Loucy (cell line): ENCODE measurements around the gene AIDA.

Experiments
- H2AFZ ChIP-seq: fragments of 200-600 bp; sonication (generic); 2 replicates; pipeline ENCODE4 v1.6.0; 2016; ENCODE audit warnings: antibody characterized with exemption, mild to moderate bottlenecking, low read length, moderate library complexity
- H3F3A ChIP-seq: fragments of 200-600 bp; 2 replicates; pipeline ENCODE4 v1.6.0; 2016; ENCODE audit warnings: antibody characterized with exemption, low read depth, mild to moderate bottlenecking
- H3K27me3 ChIP-seq: fragments of 200-600 bp; sonication (generic); 2 replicates; pipeline ENCODE4 v1.6.1; 2014; ENCODE audit warnings: low read length, mild to moderate bottlenecking; ENCODE audit not compliant: insufficient read depth, poor library complexity, severe bottlenecking
- H3K36me3 ChIP-seq: fragments of 200-600 bp; sonication (generic); 2 replicates; pipeline ENCODE4 v1.6.1; 2016; ENCODE audit warnings: low read length; ENCODE audit not compliant: insufficient read depth
- H3K4me1 ChIP-seq: fragments of 200-600 bp; sonication (generic); 2 replicates; pipeline ENCODE4 v1.5.1; 2014; ENCODE audit warnings: low read length, mild to moderate bottlenecking; ENCODE audit not compliant: insufficient read depth, poor library complexity, severe bottlenecking
- H3K4me2 ChIP-seq: fragments of 200-600 bp; sonication (generic); 2 replicates; pipeline ENCODE4 v1.6.0; 2014; ENCODE audit warnings: antibody characterized with exemption, low read length, low read depth, mild to moderate bottlenecking; ENCODE audit not compliant: poor library complexity, severe bottlenecking
- H3K4me3 ChIP-seq: fragments of 200-600 bp; sonication (generic); 2 replicates; pipeline ENCODE4 v1.5.1; 2014; ENCODE audit warnings: low read length, mild to moderate bottlenecking, mixed read lengths; ENCODE audit not compliant: poor library complexity, severe bottlenecking
- H3K79me2 ChIP-seq: fragments of 200-600 bp; sonication (generic); 2 replicates; pipeline ENCODE4 v1.6.1; 2014; ENCODE audit warnings: low read length; ENCODE audit not compliant: insufficient read depth
- H3K9ac ChIP-seq: fragments of 200-600 bp; sonication (generic); 2 replicates; pipeline ENCODE4 v1.6.0; 2014; ENCODE audit warnings: mild to moderate bottlenecking, low read depth, low read length, moderate library complexity; ENCODE audit not compliant: poor library complexity, severe bottlenecking
- H3K9me2 ChIP-seq: fragments of 200-600 bp; sonication (generic); replicated peaks from 2 replicates; pipeline ENCODE4 v1.6.1; 2016; ENCODE audit warnings: low read depth, low read length, mixed read lengths
- H3K9me3 ChIP-seq: fragments of 200-600 bp; sonication (generic); 2 replicates; pipeline ENCODE4 v1.6.1; 2014; ENCODE audit warnings: mild to moderate bottlenecking, antibody characterized with exemption, low read length, low read depth; ENCODE audit not compliant: insufficient read depth
- H4K20me1 ChIP-seq: fragments of 200-600 bp; sonication (generic); 2 replicates; pipeline ENCODE4 v1.6.0; 2014; ENCODE audit warnings: antibody characterized with exemption, low read length, mild to moderate bottlenecking; ENCODE audit not compliant: insufficient read depth, poor library complexity, severe bottlenecking
- CTCF ChIP-seq: fragments of 200-600 bp; sonication (generic); conservative IDR thresholded peaks from 2 replicates; pipeline ENCODE4 v1.5.1; 2014; ENCODE audit warnings: mild to moderate bottlenecking, antibody characterized with exemption, low read length
- EZH2phosphoT487 ChIP-seq: fragments of 200-600 bp; IDR thresholded peaks from 2 replicates; pipeline ENCODE4 v1.6.1; 2018; ENCODE audit warnings: antibody characterized with exemption, mild to moderate bottlenecking, moderate library complexity, borderline replicate concordance

Gene AIDA

GRCh38 chr1:222643606-222643937 lies 68.7 kb downstream of the AIDA start:
- Histone ChIP-seq H4K20me1 (peaks cover 24% of the 10 kb centered on the region), H2AFZ (peak overlapping the region; percentile 81), H3K9ac (peak overlapping the region; percentile 89), H3K36me3 (peaks cover 10% of the 10 kb centered on the region; the same call in 1 of the 2 replicates), H3F3A (no peaks in the 10 kb centered on the region), H3K79me2 (peaks cover 28% of the 10 kb centered on the region), H3K4me3 (peak overlapping the region; percentile 100), H3K4me1 (peaks cover 21% of the 10 kb centered on the region), H3K9me3 (no peaks in the 10 kb centered on the region), H3K27me3 (no peaks in the 10 kb centered on the region), H3K4me2 (peak overlapping the region; percentile 85), H3K9me2 (no peaks in the 10 kb centered on the region)
- no peak for TF ChIP-seq EZH2phosphoT487
- no peak for TF ChIP-seq CTCF

GRCh38 chr1:222642468-222642867 lies 69.8 kb downstream of the AIDA start:
- Histone ChIP-seq H3K4me3 (no peak overlapping the region), H3K79me2 (peaks cover 28% of the 10 kb centered on the region), H3K27me3 (no peaks in the 10 kb centered on the region), H3K9me2 (no peaks in the 10 kb centered on the region), H3F3A (no peaks in the 10 kb centered on the region), H3K4me1 (peaks cover 21% of the 10 kb centered on the region), H4K20me1 (peaks cover 14% of the 10 kb centered on the region), H3K36me3 (peaks cover 16% of the 10 kb centered on the region; the same call in 1 of the 2 replicates), H3K4me2 (no peak overlapping the region), H2AFZ (no peak overlapping the region), H3K9ac (no peak overlapping the region), H3K9me3 (no peaks in the 10 kb centered on the region)
- TF ChIP-seq CTCF: no peak
- TF ChIP-seq EZH2phosphoT487: no peak

- no peaks in the 10 kb centered on the region for H3K9me2 ChIP-seq
Observed at GRCh38 chr1:222641269-222641948, 70.9 kb downstream of the AIDA start.

More at GRCh38 chr1:222641269-222641948, 70.9 kb downstream of the AIDA start:
- Histone ChIP-seq H3F3A (no peaks in the 10 kb centered on the region), H3K36me3 (peaks cover 16% of the 10 kb centered on the region; the same call in 1 of the 2 replicates), H3K4me1 (peaks cover 21% of the 10 kb centered on the region), H3K9ac (no peak overlapping the region), H3K9me3 (no peaks in the 10 kb centered on the region), H3K79me2 (peaks cover 28% of the 10 kb centered on the region), H2AFZ (no peak overlapping the region), H3K4me3 (no peak overlapping the region), H3K4me2 (no peak overlapping the region), H3K27me3 (no peaks in the 10 kb centered on the region), H4K20me1 (peaks cover 13% of the 10 kb centered on the region)
- TF ChIP-seq EZH2phosphoT487 (no peak), CTCF (no peak)
